ENCODE results near the gene OBSL1.

Gene OBSL1

DNA sequence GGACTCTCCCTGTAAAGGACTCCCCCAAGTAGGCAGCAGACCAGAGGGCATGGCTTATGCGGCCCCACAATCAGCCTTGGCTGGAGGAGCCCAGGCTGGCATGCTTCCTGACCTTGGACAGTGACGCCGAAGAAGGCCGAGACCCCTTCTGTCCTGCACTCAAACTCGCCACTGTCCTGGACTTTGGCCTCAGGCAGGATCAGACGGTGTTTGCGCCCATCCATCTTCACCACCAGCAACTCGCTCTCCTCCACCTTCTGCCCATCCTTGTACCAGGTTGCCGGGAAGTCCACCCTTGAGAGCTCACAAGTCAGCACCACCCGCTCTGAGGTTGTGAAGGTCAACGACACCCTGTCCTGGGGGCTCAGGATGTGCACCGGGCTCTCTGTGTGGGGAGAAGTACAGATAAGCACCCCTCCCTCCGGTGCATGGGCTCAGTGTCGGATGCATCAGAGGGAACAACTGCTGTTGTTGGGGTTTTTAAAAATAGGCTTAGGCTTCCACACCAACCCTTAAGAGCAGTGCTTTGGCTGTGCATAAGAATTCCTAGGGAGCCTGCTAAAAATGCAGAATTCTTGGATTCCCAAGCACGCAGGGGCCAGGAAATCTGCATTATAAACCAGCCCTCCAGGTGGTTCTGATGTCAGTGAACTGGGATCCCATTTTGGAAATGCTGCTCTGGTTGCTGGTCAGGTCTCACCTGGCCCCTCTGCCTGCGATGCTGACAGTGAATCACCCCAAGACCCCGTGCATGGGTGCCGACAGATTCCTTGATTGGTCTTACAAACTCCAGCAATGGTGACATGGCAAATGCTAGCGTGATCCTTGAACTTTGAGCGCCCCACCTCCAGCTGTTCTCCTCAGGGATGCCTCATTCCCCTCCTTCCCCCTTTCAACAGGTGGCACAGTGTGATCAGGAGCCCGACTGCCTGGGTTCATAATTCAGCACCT, 5.9 kb downstream of the OBSL1 start:
- no peak for DNase-seq

DNA sequence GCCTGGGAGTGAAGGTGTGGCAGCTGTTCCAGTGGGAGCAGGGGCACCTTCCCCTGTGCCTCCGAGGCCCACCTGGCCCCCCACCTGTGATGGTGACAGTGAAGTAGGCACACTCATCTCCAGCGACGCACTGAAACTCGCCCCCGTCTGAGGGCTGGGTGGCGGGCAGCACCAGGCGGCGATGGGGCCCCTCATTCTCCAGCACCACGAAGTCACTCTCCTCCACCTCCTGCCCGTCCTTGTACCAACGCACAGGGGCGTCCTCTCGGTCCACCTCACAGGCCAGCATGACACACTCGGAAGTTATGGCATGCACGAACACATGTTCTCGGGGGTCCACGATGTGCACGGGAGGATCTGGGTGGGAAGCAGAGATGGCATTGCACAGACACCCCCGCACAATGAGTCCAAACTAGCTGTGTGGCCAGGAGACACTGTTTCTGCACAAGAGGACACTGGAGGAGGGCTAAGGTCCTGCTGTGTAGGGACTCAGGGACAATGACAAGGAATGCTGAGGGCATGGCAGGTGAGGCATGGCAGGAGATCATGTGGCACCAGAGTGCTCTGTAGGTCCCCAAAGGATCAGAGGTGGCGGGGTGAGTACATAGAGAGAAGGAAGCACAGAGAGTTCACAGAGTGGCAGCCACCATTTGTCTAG, 7.9 kb downstream of the OBSL1 start:
- no peak for DNase-seq

DNA sequence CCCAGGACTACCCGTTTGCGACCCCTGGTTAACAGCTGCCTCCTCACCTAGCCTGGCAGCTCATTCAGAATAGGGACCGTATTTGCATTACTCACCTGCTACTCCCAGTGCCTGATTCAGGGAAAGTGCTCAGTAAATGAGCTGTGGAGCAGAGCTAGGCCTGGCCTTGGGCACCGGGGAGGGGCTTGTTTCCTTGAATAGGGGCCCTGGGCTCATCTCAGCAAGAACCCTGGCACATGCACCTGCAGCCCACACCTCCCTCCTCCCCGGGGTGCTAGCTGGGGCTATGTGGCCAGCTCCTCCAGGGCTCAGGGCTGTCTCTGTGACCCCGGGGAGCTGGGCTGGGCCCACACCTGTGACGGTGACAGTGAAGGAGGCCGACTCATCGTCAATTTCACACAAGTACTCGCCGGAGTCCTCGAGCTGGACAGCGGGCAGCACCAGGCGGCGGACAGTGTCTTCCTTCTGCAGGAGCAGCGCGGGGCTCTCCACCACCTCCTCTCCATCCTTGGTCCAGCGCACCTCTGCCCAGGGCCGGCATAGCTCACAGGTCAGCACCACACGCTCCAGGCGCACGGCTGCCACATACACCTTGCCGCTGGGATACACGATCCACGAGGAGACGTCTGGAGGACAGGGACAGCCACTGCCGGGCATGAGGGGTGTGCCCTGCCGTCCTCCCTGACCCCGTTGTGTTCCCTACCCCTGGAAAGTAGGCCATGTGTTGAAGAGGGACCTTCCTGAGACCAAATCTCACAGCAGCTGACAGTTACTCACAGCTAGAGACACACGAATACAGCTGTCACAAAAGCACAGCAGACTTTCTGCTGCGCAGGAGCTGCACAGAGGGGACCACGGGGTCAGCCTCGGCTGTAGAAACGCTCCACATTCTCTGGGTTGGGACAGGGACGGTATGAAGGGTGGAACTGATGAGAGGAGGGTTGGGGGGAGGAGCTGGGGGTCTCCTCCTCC, 9.0 kb downstream of the OBSL1 start:
- no peak for DNase-seq

DNA sequence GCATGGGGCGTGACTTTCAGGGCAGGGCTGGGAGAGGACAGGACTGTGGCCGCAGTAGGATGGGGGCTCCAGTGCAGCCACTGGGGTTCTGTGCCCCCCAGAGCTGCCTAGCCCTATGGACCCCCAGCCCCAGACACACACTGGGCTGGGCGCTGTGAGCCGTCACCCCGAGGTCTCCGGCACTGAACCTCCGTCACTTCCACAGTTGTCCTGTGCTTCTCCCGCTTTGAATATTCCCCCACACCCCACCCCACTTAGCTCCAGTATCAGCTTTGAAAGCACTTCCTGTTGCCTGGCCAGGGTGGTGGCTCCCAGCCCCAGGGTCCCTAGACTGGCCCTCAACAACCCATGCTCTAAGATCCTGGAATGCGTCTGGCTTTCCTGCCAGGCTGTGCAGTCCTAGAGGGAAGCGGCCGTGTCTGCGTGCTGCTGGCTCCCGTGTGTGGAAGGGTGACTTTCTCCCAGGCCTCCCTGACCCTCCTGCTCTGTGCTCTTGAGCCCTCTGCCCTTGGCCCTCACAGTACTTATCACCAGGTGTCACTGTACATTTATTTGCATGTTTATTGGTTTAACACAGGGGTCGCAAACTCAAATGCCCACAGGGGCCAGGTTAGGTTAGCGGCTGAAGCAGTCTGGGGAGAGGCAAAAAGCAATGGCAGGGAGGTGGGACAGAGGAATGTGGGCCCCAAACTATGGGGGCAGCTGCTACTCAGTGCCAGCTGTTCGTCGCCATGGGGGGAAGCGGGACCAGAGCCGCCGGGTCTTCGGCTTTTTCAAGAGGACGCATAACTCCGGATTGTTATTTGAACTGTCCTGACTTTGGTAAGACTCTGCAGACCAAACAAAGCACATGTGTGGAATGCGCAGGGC, 9.9 kb downstream of the OBSL1 start:
- no peak for DNase-seq

DNA sequence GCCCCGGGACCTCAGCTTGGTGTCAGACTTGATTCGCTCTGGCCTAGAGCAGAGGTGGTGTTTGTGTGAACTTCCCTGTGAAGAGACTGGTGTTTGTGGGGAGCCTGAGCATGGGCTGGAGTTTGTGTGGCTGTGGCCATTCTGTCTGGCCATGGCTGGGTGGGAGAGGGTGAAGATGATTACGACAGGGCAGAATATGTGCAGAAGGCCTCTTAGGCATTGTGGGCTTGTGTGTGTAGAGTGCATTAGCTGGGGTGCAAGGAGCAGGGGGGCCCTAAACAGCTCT, 10.5 kb downstream of the OBSL1 start:
- DNase-seq: no peak

DNA sequence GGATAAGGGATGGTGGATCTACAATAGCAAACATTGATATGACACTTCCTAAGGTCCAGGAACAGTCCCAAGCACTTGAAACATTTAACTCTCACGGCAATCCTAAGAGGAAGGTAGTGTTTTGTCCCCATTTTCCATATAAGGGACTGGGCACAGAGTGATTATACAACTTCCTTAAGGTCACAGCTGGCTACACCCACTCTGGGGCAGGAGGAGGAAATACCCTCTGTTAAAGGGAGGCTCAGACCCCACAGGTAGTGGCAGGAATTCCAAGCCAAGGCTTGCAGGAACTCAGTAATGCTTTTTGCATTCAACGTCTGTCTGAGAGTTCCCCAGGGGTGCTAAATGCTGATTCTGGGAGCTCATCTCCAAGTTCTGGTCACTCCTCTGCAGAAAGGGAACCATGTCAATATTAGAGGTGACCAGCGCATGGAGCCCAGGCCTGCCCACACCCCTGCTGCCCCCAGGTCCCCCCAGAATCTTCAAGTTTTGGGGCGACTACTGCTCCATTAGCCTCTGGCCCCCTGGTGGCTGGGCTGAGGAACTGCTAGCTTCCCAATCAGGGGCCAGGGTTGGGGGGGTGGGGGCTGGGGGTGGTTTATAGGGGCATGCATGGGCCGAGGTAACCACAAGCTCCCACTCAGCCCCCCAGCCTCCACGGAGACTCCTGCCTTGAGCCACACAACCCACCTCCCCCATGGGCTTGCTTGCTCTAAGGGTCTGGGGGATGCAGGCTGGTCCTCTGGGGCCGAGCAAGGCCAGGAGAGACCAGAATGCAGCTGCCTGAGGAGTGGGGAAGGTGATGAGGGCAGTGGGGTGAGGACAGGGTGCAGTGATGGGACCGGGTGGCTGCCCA, 11.1 kb downstream of the OBSL1 start:
- no peak for DNase-seq

DNA sequence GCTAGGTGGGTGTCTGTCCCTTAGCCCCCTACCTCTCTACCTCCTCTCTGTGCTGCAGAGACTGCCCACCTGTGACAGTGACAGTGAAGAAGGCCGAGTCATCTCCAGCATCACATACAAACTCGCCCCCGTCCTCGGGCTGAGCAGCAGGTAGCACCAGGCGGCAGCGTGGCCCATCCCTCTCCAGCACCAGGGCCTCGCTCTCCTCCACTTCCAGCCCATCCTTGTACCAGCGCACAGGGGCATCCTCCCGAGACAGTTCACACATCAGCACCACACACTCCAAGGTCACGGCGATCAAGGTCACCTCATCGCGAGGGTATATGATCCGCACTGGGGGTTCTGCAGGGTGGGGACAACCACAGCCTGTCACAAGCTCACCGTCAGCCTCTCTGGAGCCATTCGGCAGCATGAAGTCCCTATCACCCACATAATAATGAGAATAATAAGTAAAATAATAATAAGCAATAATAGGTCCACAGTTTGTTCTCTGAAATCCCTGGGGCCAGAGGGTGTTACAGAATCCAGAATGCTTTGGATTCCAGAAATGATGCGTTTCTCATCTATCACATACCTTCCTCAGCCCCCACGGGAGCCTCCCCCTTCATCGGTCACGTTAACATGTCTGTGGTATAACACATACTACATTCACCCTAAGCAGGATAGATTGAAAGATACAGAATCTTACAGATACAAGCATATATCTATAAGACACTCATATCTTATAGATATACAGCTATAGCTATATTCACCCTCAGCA, 12.0 kb downstream of the OBSL1 start:
- DNase-seq: no peak

DNA sequence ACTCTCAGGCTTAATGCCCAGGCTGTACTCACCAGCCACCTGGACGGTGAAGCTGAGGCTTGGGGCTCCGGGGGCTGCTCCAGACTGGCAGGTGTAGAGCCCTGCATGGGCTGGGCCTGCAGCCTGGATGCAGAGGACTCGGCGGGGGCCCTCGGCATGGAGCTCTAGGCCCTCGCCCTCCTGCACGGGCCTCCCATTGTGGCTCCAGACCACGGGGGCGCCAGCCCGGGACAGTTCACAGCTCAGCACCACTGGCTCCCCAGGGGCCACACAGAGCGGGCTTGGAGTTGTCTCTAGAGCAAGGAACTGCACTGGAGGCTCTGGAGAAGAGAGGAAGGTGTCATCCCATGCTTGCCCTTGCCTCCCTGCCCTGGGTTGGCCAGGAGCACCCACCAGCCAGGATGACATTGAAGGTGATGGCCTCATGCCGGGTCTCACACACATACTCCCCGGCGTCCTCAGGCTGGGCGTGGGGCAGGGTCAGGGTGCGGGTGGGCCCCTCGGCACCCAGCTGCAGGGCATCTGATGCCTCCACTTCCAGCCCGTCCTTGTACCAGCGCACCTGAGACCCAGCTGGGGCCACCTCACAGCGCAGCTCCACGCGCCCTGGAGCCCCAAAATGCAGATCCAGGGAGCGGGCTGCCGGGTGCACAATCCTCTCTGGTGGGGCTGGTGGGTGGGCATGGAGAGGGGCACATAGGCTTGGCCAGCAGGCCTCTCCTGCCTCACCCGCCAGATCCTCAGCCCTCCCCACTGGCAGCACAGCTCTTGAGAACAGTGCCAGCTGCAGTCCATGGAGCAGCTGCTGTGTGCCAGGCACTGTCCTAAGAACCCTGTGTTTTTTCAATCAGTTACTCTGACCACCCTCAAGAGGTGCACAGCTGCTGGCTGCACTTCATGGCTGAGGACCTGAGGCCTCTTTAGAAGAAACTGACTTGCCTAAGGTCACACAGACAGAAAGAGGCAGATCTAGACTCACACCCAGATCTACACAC, 13.3 kb downstream of the OBSL1 start:
- no peak for DNase-seq

DNA sequence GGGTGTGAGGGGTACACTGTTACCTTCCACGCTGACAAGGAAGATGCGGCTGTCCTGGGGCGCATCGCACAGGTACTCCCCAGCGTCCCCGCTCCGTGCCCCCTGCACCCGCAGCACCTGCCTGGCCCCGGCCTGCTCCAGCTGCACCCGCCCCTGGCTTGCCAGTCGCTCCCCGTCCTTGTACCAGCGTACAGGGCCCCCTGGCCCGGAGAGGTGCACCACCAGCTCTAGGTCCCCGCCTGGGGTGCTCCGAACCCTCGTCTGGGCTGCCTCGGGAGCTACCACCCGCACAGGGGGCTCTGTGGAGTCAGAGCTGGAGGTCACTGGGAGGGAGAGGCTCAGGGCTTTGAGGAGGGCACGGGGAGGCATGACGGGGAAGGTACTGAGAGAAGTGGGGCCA, 14.0 kb downstream of the OBSL1 start:
- no peak for DNase-seq

DNA sequence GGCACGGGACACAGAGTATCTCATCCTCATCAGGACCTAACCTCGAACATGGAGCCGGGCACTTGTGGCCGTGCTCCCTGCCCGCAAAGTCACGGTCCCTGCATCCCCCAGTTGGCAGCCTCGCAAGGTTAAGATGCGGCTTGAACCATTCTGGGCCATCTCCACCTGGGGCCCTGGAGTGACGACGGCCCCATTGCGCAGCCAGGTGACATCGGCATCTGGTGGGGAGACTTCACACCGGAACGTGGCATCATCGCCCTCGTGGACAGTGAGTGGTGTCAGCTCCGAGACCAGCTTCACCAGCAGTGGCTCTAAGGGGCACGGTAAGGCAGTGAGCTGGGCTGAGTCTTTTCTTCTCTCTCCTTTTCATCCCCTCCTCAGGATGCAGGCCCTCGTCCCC, 14.9 kb downstream of the OBSL1 start:
- no peak for DNase-seq

DNA sequence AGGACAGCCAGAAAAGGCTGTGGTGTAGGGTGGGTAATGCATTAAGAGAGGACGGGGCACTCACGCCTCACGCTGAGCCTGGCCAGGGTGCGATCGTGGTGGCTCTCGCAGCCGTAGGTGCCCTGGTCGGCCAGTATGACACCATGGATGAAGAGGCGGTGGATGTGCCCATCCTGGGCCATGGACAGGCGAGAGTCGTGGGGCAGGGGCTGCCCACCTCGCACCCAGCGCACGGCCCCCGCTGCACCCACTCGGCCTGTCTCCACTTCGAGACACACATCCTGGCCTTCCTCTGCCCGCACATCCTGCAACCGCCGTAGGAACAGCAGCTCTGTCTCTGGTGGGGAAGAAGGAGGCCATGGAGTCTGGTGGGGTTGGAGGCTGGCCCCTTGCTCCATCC, 15.4 kb downstream of the OBSL1 start:
- no peak for DNase-seq

DNA sequence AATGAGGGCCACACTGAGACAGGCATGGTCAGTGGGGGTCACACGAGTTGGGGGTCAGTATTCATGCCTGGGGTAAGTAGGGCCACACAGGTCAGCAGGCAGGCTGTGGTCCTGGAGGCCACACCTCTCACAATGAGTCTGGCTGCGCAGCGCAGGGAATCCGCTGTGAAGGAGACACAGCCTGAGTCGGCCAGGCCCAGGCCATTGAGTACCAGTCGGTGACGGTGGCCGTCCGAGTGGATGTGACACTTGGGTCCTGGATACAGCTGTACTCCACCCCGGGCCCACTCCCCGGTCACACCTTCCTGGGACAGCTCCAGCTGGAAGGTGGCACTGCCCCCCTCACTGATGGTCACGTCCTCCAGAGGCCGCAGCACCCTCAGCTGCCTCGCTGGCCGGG, 17.0 kb downstream of the OBSL1 start:
- DNase-seq: no peak

DNA sequence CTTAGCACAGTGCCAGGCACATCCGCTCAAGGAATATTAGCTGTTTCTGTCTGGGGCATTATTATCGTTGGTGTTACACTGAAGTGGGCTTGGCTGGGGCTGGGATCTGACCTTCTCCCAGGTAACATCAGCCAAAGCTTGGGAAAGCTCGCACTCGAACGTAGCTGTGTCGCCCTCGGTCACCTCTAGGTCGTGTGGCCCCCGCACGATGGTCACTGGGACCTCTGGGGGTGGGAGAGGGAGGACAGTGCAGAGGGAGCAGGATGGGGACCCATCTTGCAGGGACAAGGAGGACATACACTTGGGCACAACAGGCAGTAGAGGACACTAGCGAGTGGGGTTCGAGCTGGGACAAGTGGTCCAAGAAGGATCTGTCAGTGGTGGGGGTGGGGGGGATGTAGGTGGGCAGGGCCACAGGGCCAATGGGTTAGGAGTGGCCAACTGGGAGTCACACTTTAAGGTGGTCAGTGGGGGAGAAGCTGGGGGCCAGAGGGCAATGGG, 17.8 kb downstream of the OBSL1 start:
- no peak for DNase-seq

DNA sequence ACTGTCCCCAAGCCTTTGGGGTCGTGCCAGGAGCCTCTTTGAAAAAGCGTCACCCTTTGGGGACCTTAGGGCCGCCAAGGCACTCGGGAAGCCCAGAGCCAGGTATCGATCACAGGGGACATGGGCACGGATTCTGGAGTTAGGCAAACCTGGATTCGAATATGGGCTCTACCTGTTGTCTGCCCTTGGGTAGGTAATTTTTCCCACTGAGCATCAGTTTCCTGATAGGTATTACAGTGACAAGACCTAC, 18.2 kb downstream of the OBSL1 start:
- no peak for DNase-seq

DNA sequence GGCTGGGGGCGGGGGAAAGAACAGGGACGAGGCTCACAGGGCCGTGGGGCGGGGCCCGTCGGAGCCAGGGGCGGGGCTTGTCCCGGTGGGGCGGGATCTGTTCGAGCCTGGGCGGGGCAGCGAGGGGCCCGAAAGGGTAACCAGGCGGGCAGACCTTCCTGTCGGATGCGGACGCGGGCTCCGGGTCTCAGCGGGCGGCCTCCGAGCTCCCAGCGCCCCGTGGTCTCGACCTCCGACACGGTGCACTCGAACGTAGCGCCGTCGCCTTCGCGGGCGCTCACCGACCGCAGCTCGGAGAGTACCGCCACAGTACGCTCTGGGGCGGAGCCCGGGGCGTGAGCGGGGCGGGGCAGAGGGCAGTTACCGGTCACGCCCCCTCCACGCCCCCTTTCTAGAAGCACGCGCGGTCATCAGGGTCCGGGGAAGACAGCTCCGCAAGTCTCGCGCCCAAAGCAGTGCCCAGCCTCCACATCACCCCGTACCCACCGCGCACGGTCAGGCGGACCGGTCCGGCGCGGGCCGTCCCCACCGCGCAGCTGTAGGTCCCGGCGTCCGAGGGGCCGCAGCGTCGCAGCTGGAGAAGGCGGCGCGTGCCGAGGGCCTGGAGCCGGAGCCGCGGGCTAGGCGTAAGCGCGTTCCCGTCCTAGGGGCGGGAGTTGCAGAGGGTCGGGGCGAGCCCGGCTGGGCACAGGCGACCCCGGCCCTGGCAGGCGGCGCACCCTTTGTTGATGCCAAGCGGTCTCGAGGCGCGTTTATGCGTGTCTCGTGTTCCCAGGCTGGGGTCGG, 18.8 kb downstream of the OBSL1 start:
- DNase-seq: peak; percentile 94

DNA sequence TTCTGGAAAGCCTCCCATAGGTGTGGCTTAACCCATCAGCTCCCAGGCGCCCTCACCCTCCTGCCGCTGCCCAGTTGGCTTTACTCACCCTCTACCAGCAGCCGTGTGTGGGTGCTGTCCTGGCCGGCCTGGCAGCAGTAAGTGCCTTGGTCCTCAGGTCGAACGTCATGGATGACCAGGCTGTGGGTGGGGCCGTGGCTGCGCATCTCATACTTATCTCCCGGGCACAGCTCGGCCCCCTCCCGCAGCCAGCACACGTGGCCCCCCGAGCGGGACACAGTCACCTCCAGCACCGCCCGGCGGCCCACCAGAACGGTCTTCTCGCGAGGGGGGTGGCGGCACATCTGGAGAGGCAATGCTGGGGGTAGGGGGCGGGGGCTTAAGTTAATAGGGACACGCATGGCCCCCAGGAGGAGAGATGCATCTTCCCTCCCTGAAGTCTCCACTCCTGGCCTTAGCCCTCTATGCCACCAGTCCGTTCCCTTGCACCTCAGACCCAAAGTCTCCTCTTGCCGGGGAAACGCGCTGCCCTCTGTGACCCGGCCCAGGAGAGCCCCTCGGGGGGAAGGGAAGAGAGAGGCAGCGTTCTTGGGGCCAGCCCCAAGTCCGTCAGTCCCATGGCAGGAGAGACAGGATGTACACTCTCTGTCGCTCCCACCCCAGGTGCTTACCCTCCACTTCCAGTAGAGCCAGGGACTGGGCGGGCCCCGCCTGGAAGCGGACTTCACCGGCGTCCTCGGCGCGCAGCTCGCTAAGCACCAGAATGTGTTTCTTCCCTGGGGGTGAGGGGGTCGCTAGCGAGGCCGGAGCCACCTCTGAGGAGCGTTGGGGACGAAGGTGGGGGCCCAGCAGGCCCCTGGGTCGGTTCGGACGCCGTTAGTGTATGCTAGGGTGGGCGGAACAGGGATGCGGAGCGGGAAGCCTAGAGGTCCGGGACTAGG, 19.6 kb downstream of the OBSL1 start:
- DNase-seq: peak; percentile 61

DNA sequence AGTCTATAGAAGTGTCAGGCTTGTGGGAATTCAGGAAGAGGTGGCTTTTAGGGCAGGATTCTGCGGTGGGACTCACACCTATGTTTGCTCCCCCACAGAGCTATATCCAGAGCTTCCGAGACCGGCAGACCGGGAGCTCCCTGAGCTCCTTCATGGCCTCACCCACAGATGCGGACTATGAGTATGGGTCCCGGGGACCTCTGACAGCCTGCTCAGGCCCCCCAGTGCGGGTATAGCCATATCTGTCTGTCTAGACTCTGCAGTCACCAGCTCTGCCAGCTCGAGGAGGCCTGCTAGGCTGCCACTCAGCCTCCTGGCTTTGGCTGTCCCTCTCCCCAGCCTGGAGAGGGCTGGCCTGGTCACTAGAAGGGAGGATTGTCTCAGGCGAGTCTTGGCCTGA, 21.7 kb downstream of the OBSL1 start:
- DNase-seq: no peak
